ENCODE results near the gene NRF1.
"Not testable (repeated sequence)": the region's sequence is repeated elsewhere in the genome, so short reads cannot be mapped to it uniquely, and the experiment has no call there.

NRF1 gene

DNA sequence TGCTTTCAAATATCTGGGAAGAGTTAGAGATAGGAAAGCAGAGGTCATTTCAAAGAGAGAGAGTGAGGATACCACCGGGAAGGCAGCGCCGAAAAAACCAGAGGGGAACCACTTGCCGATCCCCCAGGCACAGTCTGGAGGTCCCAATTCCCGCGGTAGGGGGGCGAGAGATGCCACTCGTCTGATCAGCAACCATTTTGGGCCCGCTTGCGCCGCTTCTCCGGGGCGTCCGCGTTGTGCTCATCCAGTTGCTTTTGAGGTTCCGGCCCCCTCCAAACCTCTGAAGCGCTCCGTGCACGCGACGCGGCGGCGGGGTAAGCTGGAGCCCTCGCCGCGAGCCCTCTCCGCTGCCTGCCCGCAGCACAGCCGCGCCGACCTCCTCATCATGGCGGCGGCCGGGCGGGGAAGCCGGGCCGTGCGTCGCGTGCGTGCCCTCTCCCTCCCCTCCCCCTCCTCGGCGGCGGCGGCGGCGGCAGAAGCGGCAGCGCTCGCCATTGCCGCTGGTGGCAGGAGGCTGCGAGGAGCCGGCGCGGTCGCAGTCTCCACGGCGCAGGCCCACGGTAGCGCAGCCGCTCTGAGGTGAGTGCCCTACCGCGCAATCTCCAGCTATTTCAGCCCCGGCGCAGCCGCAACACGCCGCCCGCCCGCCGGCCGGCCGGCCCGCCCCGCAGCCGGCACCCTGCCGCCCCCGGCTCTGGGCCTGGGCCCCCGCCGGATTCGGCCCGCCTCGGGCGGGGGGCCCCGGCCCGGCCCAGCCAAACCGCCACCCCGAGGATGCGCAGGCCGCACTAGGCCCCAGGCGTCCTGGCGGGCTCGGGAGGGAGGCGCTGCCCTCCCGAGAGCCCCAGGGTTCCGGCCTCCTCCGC is at the start of gene NRF1:
TSS of gene NRF1 (plus strand) at position 475 of the 866 bp plus-strand sequence. CDS start 45,632 bp downstream, outside the sequence.
- TF ChIP-seq, protein P1, sequence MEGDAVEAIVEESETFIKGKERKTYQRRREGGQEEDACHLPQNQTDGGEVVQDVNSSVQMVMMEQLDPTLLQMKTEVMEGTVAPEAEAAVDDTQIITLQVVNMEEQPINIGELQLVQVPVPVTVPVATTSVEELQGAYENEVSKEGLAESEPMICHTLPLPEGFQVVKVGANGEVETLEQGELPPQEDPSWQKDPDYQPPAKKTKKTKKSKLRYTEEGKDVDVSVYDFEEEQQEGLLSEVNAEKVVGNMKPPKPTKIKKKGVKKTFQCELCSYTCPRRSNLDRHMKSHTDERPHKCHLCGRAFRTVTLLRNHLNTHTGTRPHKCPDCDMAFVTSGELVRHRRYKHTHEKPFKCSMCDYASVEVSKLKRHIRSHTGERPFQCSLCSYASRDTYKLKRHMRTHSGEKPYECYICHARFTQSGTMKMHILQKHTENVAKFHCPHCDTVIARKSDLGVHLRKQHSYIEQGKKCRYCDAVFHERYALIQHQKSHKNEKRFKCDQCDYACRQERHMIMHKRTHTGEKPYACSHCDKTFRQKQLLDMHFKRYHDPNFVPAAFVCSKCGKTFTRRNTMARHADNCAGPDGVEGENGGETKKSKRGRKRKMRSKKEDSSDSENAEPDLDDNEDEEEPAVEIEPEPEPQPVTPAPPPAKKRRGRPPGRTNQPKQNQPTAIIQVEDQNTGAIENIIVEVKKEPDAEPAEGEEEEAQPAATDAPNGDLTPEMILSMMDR (IDR thresholded peaks at IDR 0.05; ENCODE audit: low read depth, low read length, missing control alignments), result no peak
- DNase-seq (ENCODE audit: low read depth), result peak; percentile 66
- peak within 1 kb of the TSS; percentile 85 for H3K4me3 ChIP-seq (ENCODE audit: low read depth, low read length)

GRCh38 chr7:129566323-129566722 is 45.2 kb upstream of the NRF1 start:
- H3K4me3 ChIP-seq (ENCODE audit: low read depth, low read length), result not testable (repeated sequence)

DNA sequence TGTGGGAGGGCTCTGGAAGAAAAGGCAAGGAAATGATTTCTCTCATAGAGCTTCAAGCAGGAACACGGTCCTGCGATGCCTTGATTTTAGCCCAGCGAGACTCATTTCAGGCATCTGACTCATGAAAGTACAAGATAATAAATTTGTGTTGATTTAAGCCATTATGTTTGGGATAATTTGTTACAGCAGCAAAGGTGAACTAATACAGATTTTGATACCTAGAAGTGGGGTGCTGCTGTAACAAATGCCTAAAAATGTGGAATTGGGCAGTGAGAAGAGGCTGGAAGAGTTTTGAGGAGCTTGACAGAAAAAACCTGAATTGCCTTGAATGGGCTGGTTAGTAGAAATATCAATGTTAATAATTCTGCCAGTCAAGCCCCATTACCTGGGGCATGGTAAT is 44.1 kb upstream of the NRF1 start:
- no peak for DNase-seq (ENCODE audit: low read depth)
- TF ChIP-seq, protein P1 (IDR thresholded peaks at IDR 0.05; ENCODE audit: low read depth, low read length, missing control alignments), result no peak
- no peak overlapping the region for H3K4me3 ChIP-seq (ENCODE audit: low read depth, low read length)

More at GRCh38 chr7:129566323-129566722, 45.2 kb upstream of the NRF1 start:
- not testable (repeated sequence) for DNase-seq (ENCODE audit: low read depth)

- TF ChIP-seq, protein P1 (IDR thresholded peaks at IDR 0.05; ENCODE audit: low read depth, low read length, missing control alignments), result no peak
- no peak overlapping the region for H3K4me3 ChIP-seq (ENCODE audit: low read depth, low read length)
- no peak for DNase-seq (ENCODE audit: low read depth)
These were observed 43.3 kb upstream of the NRF1 start for GRCh38 chr7:129568240-129568639.

DNA sequence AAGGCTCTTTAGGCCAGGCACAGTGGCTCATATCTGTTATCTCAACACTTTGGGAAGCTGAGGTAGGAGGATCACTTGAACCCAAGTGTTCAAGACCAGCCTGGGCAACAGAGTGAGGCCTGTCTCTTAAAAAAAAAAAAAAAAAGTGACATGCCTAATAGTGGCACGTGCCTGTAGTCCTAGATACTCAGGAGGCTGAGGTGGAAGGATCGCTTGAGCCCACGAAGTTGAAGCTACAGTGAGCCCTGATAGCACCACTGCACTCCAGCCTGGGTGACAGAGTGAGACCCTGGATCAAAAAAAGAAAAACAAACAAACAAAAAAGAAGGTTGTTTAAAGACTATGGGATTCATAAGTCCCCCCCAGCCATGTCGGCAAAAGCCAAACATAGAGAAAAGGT is 42.2 kb upstream of the NRF1 start:
- no peak overlapping the region for H3K4me3 ChIP-seq (ENCODE audit: low read depth, low read length)
- TF ChIP-seq, protein P1 (IDR thresholded peaks at IDR 0.05; ENCODE audit: low read depth, low read length, missing control alignments), result no peak
- no peak for DNase-seq (ENCODE audit: low read depth)

GRCh38 chr7:129569811-129570215 is 41.7 kb upstream of the NRF1 start:
- no peak for DNase-seq (ENCODE audit: low read depth)
- H3K4me3 ChIP-seq (ENCODE audit: low read depth, low read length), result no peak overlapping the region
- TF ChIP-seq, protein P1 (IDR thresholded peaks at IDR 0.05; ENCODE audit: low read depth, low read length, missing control alignments), result no peak

- no peak for DNase-seq (ENCODE audit: low read depth)
- TF ChIP-seq, protein P1 (IDR thresholded peaks at IDR 0.05; ENCODE audit: low read depth, low read length, missing control alignments), result no peak
- H3K4me3 ChIP-seq (ENCODE audit: low read depth, low read length), result no peak overlapping the region
These were observed 40.3 kb upstream of the NRF1 start for GRCh38 chr7:129571201-129571600.

All from GM12864 (cell line).